Measurements from ENCODE around the gene TRIM41.
"Not testable (repeated sequence)": the region's sequence is repeated elsewhere in the genome, so short reads cannot be mapped to it uniquely, and the experiment has no call there.

The TRIM41 gene

DNA sequence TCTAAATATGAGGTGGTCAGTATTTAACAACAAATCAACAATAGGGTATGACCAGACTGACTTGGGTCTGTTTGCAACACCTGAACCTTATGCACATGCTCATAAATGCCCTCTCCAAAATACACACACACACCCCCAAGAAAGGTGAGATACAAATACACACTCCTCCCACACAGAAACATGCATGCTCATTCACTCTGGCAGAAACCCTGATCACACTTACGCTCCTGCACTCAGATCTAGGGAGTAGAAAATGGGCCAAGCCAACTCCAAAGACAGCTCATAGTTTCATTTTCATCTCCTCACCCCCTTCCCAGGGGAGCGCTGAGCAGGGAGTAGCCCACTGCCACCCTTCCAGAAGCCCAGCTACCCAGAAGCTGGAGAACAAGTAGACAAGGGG, 29.4 kb upstream of the TRIM41 start:
- no peak for DNase-seq

DNA sequence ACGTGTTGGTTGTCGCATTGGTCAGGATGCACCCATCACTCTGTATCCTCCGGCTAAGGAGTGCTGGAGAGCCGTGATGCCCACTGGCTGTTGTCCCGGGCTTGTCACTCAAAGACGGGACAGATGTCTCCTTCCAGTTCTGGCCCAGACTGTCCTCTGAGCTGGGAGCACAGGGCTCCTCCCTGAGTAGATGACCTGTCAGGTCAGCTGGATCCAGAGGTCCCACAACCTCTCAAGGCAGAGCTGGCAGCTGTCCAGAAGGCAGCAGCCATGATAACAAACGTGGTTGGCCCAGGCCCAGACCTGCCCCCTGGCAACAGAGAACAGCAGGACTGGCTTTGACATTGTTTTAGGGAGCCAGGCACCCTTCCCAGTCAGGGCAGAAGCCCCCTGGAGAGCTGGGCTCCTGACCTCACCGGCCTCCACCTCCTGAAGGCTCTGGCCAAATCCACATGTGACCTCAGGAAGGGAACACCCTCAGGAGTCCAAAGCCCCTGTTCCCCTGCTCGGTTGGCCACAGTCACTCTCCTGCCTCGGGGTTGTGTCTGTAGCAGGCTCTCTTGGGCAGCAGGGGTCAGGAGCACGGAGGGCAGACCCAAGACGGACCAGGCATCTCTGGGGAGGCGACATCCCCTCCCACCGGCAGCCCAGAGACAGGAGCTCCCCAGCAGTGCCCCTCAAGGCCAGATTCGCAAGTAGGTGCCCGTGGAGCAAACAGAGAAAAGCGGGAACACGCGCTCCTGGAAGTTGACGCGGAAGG, 28.4 kb upstream of the TRIM41 start:
- DNase-seq = no peak

DNA sequence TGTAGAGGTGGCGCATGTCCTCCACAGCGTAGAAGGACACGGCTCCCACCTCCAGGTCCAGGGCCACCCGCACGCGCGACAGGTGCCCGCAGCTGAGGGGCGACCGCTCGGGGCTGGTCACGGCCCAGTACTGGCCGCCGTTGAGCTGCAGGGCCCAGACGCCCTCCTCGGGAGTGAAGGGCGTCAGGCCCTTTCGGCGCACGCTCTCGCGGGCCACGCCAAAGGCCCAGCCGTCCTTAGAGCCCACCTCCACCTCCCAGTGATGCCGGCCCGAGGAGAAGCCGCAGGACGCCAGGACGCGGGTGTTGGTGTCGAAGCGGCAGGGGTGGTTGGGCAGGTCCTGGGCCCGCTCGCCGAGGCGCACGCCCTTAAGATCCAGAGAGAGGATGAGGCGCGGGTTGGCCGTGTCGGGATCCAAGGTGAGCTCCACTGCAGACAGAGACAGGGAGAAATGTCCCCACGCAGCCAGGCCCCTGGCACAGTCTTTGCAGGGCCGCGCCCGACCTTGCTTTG, 27.8 kb upstream of the TRIM41 start:
- DNase-seq = no peak

- DNase-seq = no peak
Observed at GRCh38 chr5:181197326-181197951, 25.6 kb upstream of the TRIM41 start.

DNA sequence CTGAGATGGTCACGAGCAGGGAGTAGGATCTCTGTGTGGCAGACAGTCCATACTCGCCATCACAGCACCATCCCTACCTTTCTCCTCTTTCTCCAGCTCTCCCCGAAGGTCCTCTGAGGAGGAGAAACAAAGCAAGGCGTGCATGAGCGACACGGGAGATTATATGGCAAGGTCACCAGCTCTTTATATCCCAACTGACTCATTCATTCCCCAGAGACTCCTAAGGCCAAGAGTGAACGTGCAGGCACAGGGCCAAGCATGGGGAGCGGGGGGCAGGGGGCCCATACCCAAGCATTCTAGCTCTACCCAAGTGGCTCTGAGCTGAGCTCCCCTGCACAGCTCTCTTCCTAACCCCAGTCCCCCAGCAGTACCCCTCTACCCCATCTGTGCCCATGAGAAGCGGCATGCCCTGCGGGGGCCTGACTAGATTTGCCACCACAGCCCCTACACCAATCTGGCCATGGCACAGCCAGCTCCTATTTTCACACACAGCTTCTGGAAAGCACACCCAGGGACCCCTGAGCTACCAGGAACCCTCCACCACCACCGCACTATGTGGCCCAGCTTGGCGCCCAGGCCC, 24.9 kb upstream of the TRIM41 start:
- DNase-seq = no peak

- no peak for DNase-seq
Observed at GRCh38 chr5:181198905-181199519, 24.1 kb upstream of the TRIM41 start.

GRCh38 chr5:181199881-181200638, 23.0 kb upstream of the TRIM41 start:
- no peak for DNase-seq

GRCh38 chr5:181200816-181201215, 22.3 kb upstream of the TRIM41 start:
- no peak for DNase-seq

- DNase-seq = no peak
Observed at GRCh38 chr5:181203093-181203711, 19.9 kb upstream of the TRIM41 start.

GRCh38 chr5:181203777-181204112, 19.3 kb upstream of the TRIM41 start:
- DNase-seq = no peak

- DNase-seq = no peak
Observed at GRCh38 chr5:181204113-181204825, 18.8 kb upstream of the TRIM41 start.

DNA sequence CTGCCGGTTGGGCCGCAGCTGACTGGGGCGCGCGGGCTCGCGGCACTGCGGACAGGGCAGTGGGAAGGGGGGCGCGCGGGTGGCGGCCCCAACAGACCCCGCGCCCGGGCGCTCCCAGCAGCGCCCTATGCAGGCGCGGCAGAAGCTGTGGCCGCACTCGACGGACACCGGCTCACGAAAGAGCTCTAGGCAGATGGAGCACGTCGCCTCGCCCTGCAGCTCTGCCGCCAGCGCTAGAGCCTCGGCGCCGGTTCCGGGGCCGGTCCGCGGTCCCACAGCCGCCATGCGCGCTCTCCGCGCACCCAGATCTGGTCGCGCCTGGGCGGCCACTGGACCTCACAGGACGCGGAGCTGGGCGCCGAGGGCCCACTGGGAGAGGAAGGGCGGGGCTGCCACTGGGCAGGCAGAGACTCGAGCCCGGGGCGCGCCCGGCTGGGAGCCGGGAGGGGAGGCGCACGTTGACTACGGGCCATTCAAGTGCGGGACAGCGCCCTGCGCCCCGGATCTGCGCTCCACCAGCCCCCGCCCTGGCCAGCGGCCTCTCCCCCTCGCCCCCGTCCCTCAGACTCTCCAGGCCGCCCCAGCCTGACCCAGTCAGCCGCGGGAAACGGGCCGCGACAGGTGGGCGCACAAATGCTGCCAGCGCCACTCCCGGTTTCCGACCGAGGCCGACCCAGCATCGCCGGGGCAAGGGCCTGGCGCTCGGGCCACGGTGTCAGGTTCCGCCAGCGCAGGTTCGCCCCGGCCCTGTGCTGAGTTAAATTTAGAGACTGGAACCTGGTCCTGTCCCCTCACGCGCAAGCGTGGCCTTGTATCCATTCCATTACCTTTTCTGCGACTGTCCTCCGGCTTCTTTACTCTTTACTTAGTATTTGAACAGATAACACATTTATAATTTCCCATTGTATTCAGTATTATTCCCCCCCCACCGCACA, 18.0 kb upstream of the TRIM41 start, which contains the start of gene TRIM7:
Gene TRIM7 (minus strand): TSS at position 371 of the 935 bp plus-strand sequence. CDS start 86 bp downstream, at position 285.
- no peak for DNase-seq

DNA sequence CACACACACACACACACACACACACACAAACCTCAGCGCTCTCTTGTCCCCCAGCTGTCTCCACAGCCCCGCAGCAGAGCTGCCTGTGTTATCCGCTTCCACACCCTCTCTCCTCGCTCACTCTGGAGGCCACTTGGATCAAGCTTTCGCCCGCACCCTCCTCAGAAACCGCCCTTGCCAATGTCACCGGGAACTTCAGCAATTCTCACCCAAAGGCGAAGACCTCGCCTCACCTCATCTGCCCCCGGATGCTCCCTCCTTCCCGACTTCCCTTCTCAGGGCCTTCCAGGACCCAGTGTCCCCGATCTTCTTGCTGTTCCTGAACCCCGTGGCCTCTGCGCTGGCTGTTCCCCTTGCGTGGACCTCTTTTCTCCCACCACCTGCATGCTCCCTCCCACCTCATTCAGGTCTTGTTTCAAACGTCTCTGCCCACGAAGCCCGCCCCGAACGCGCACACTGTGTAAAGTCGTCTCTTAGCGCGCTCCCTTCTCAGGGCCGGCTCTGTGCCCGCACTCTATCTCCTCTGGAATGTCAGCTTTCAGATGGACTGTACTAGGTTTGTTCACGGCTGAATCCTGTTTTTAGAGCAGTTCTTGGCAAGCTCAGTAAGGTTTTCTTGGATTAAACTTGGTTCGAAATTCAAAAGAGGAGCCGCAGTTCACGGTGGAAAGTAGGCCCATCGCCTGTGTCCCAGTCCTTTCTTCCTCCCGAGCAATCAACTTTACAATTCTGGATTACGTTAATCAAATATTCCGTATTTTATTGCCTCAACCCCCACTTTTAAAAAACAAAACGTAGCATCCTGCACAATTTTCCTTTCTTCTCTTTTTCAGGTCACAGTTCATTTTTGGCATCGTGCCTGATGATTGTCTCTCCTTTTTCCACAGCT, 17.1 kb upstream of the TRIM41 start:
- no peak for DNase-seq

GRCh38 chr5:181207214-181207959, 15.7 kb upstream of the TRIM41 start:
- no peak for DNase-seq

DNA sequence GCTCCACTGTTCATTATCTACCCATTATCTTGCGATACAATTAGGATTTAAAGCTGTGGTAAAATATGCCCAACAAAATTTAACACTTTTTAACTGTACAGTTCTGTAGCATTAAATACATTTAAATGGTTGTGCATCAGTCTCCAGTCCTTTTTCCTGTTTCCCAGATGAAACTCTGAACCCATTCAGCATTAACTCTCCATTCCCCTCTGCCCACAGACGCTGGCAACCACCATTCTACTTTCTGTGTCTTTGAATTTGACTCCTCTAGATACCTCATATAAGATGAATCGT, 15.2 kb upstream of the TRIM41 start:
- no peak for DNase-seq

DNA sequence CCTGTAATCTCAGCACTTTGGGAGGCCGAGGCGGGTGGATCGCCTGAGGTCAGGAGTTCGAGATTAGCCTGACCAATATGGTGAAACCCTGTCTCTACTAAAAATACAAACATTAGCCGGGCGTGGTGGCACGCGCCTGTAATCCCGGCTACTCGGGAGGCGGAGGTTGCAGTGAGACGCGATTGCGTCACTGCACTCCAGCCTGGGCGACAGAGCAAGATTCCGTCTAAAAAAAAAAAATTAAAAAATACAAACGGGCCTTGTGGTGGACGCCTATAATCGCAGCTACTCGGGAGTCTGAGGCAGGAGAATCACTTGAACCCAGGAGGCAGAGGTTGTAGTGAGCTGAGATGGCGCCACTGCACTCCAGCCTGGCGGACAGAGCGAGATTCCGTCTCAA, 14.1 kb upstream of the TRIM41 start:
- DNase-seq = not testable (repeated sequence)

GRCh38 chr5:181210148-181210547, 12.9 kb upstream of the TRIM41 start:
- DNase-seq = not testable (repeated sequence)

DNA sequence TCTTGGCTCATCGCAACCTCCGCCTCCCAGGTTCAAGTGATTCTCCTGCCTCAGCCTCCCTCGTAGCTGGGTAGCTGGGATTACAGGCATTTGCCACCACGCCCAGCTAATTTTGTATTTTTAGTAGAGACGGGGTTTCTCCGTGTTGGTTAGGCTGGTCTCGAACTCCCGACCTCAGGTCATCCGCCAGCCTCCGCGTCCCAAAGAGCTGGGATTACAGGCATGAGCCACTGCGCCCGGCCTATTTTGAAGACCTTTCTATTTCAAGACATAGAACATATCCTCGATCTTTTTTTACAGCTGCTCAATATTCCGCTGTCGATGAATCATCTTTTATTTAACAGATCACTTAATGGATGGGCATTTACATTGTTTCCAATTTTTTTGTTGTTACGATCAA, 12.4 kb upstream of the TRIM41 start:
- DNase-seq = not testable (repeated sequence)

DNA sequence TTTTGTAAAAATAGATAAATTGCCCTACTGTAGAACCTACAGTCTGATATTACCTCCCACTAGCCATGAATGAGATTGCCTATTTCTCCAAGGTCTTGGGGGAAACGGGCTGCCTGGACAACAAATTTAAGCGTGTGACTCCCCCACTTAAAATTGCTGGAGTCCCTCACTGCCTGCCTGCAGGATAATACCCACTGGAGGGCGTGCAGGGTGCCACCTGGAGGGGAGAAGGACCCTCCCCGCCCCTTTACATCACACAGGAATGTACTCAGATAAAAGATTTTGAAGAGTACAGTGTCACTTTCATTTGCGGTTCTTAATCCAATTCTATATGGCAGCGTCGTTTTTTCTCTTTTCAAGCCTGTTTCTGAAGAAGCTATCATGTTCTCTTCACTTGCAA, 11.9 kb upstream of the TRIM41 start:
- DNase-seq = no peak
